GM10847 (cell line): ENCODE measurements around the gene MTUS2.

Experiments
- POLR2A ChIP-seq: IDR thresholded peaks from 2 replicates; pipeline ENCODE4 v1.6.1; 2011; ENCODE audit not compliant: insufficient read length; ENCODE audit errors: extremely low read depth

MTUS2 gene

GRCh38 chr13:28976195-28976594 is 156.1 kb downstream of the MTUS2 start:
- TF ChIP-seq POLR2A: no peak

DNA sequence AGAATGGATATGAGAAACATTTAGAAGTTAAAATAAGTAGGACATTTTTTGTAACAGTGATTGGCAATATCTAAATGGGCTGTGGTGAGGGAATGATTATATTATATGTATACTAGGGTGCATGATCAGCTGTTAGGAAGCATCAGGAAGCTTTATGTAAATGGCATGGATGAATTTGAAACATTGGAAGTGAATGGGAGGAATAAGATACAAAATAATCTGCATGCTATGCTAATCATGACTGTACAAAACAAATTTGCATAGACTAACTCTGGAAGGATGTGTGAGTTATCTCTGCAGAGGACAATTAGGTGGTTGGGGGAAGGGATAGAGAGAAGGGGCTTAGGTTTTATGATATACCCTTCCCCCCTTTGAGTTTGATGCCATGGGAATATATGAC is 156.5 kb downstream of the MTUS2 start:
- no peak for TF ChIP-seq POLR2A

- no peak for TF ChIP-seq POLR2A
Observed at GRCh38 chr13:28978574-28978973, 158.4 kb downstream of the MTUS2 start.

GRCh38 chr13:28981530-28981929 is 161.4 kb downstream of the MTUS2 start:
- no peak for TF ChIP-seq POLR2A

- no peak for TF ChIP-seq POLR2A
Observed at GRCh38 chr13:28983641-28984040, 163.5 kb downstream of the MTUS2 start.

DNA sequence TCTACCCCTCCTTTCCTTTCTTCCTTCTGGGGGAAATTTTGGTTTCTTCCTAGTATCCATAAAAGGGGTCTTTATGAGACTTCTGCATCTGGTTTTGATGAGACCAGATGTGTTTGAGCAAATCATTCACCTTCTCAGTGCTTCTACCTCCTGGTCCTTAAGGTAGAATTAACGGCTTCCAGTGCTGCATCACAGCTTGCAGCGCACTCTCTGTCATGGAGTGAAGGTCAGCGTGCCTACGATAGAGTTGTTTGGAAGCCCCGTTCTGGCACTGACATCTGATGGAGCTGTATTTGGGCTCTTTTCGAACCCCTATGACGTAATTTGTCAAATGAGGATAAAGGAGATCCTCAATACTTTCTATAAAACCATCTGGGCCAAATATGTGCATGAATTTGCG is 164.2 kb downstream of the MTUS2 start:
- TF ChIP-seq POLR2A: no peak

- TF ChIP-seq POLR2A: no peak
Observed at GRCh38 chr13:28984825-28985224, 164.7 kb downstream of the MTUS2 start.

- TF ChIP-seq POLR2A: no peak
Observed at GRCh38 chr13:28991764-28992163, 171.6 kb downstream of the MTUS2 start.

GRCh38 chr13:29000826-29001225 is 180.7 kb downstream of the MTUS2 start:
- no peak for TF ChIP-seq POLR2A

- TF ChIP-seq POLR2A: no peak
Observed at GRCh38 chr13:29005035-29005762, 185.1 kb downstream of the MTUS2 start.

- no peak for TF ChIP-seq POLR2A
Observed at GRCh38 chr13:29005763-29006120, 185.6 kb downstream of the MTUS2 start.

- TF ChIP-seq POLR2A: no peak
Observed at GRCh38 chr13:29006359-29006850, 186.3 kb downstream of the MTUS2 start.

DNA sequence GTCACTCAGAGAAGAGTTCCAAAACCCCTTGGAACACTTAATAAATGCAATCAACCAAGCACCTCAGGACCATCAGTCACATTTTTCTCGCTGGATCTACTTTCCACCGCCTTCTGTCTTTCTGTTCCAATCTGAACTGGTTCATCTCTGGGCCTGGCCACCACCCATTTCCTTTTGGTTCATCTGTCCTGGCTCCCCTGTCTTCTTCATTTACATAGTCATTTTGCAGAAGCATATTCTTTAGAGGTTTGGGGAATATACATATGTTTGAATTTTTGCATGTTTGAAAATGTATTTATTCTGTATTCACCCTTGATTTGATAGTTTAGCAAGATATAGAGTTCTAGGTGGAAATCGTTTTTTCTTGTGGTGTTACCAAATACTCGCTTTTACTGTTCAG is 188.2 kb downstream of the MTUS2 start:
- no peak for TF ChIP-seq POLR2A

DNA sequence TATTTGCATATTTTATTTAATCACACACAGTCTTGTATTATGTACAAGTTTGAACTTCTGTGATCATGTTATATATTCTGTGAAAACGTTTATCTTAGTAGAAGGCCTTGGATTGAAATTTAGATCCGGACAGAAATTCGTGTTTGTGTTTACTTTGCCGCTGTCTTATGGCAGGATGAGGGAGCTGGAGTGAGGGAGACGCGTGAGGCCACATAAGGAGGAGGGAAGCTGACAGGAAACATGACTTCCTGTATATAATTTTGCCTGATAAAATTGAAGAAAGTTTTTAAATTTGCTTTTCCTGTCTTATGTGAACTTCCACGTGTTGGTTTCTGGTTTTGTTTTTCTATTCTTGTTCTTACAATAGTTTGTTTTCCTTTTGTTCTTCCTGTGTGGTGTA is 200.2 kb downstream of the MTUS2 start:
- no peak for TF ChIP-seq POLR2A

DNA sequence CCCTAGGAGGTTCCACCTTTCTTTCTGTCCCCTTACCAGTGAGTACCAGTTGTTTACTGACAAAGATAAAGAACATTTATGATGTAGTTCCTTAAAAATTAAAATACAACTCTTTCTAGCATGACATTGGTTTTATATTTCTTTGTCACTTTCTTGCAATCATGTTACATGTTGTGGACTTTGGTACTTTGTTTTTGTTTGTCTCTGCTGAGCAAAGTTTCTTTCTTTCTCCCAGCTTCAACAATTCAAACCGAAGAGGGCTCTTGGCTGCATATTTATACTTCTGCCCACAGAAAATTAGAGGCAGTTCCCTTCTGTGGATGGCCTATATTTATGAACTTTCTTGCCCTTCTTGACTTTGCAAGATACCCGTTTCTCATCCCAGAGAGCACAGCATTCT is 201.2 kb downstream of the MTUS2 start:
- no peak for TF ChIP-seq POLR2A

DNA sequence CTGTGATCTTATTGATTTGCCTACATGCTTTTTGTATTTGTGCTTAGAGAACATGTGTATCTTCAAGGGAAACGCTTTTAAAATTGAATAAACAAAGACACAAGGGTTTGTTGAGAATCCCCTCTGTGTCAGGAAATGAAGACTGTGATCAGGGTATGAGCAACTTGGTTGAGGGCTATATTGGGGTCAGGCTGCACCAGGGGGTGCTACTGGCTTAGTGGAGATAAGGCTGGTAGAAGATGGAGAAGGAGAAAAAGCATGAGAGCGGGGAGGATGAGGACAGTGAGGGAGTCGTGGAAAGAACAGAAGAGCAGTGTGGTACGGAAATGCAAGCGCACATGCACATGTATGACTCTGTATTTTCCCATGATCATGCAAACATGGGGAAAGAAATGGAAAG is 201.6 kb downstream of the MTUS2 start:
- no peak for TF ChIP-seq POLR2A

- no peak for TF ChIP-seq POLR2A
Observed at GRCh38 chr13:29022410-29022809, 202.3 kb downstream of the MTUS2 start.
